ENCODE measurements around the gene ALDH6A1. TPM values are rescaled to one million over a fixed set of nuclear protein-coding genes. Genes with fewer than 3 reads are reported as not detected.
"Not testable (repeated sequence)": the region's sequence is repeated elsewhere in the genome, so short reads cannot be mapped to it uniquely, and the experiment has no call there.

ALDH6A1 gene
- total RNA-seq, result 10 to 100 TPM; 24.0 to 25.3 TPM

DNA sequence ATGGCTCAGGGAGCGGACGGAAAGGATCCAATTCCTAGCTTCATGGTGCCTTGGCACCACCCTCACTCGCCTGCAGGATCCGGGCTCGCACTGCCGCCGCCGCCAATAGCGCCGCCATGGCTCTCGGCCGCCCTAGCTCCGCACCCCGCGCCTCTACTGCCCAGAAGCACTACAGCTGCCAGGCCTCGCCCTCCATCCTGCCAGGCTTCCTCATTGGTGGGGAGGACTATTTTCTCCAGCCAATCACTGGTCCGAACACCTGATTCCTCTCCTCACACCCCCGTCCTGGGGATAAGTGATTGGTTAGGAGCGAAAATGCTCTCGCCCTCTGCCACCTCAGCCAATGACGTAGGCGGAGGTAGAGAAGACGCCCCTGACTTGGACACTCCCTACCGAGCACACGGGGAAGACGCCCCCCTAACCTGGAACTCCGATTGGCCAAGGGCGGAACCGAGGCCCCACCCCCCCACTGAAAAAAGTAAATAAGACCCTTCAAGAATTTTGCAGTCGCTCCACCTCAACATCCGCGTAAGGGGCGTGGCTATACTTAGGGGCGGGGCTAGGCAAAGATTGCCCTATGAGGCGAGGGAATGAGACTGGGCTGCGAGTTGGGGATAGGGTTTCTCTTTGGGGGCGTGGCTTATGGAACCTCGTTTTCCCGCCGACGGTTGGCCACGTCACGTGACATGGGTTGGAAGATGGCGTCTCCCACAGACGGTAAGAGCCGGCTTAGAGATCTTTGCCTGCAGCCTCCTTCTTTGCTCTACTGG, at the start of gene ALDH6A1, which contains the start of gene LIN52:
ALDH6A1 (minus strand) TSS at position 177 of the 770 bp plus-strand sequence; CDS start at position 118, 59 bp downstream.
LIN52 (plus strand) TSS at position 680 of the 770 bp plus-strand sequence; CDS start at position 699, 19 bp downstream.
- no peaks in the 10 kb centered on the region for H3K9me3 Mint-ChIP-seq
- intact Hi-C loops (cut with micrococcal nuclease), result loop anchor here (1.0 to 10.0 kb wide), 13 partner anchors 65 to 1093 kb away; partner anchors contain the start of genes BBOF1, COQ6, ENTPD5 and FAM161B
- H3K4me3 Mint-ChIP-seq, result peak within 1 kb of the TSS; percentile 99
- CTCF ChIA-PET, result interaction anchor here (0.8 kb wide), 1 partner anchor 12 kb away, joined by 3 read pairs; no protein-coding TSS in a partner anchor
- peaks cover 38% of the 10 kb centered on the region for H3K4me1 Mint-ChIP-seq (ENCODE audit: low read depth)
- no peaks in the 10 kb centered on the region for H3K27me3 Mint-ChIP-seq (ENCODE audit: low read depth)
- H3K36me3 Mint-ChIP-seq (ENCODE audit: low read depth), result no peaks in the 10 kb centered on the region
- DNase-seq, result peak; percentile 100
- H3K27ac Mint-ChIP-seq, result peak within 1 kb of the TSS; percentile 95

DNA sequence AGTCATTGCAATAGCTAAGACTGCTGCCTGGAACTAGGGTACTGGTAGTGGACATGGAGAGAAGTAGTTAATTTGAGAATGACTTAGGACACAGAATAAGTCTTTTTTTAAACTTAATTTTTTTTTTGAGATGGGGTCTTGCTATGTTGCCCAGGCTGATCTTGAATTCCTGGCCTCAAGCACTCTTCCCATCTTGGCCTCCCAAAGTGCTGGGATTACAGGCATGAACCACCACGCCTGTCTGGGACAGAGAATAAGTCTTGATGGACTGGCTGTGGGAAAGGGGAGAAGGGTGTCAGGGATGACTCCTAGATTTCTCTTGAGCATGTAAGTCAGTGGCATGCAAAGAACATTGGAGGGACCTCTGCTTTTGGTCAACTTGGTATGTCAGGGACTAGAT, 43.4 kb upstream of the ALDH6A1 start:
- intact Hi-C loops (cut with micrococcal nuclease), result no loop called here
- Mint-ChIP-seq H3K4me3 (no peak overlapping the region), H3K4me1 (ENCODE audit: low read depth) (no peaks in the 10 kb centered on the region), H3K36me3 (ENCODE audit: low read depth) (peaks cover 9% of the 10 kb centered on the region), H3K27ac (no peak overlapping the region), H3K27me3 (ENCODE audit: low read depth) (no peaks in the 10 kb centered on the region), H3K9me3 (no peaks in the 10 kb centered on the region)
- CTCF ChIA-PET, result interaction anchor here (1.2 kb wide), 1 partner anchor 9 kb away, joined by 3 read pairs; no protein-coding TSS in a partner anchor
- no peak for DNase-seq

GRCh38 chr14:74126315-74127013, 42.2 kb upstream of the ALDH6A1 start:
- Mint-ChIP-seq H3K27me3 (ENCODE audit: low read depth) (no peaks in the 10 kb centered on the region), H3K9me3 (no peaks in the 10 kb centered on the region), H3K4me1 (ENCODE audit: low read depth) (no peaks in the 10 kb centered on the region), H3K36me3 (ENCODE audit: low read depth) (peaks cover 9% of the 10 kb centered on the region), H3K4me3 (no peak overlapping the region), H3K27ac (no peak overlapping the region)
- no peak for DNase-seq
- intact Hi-C loops (cut with micrococcal nuclease), result no loop called here
- CTCF ChIA-PET, result interaction anchor here (1.2 kb wide), 1 partner anchor 8 kb away, joined by 3 read pairs; no protein-coding TSS in a partner anchor

DNA sequence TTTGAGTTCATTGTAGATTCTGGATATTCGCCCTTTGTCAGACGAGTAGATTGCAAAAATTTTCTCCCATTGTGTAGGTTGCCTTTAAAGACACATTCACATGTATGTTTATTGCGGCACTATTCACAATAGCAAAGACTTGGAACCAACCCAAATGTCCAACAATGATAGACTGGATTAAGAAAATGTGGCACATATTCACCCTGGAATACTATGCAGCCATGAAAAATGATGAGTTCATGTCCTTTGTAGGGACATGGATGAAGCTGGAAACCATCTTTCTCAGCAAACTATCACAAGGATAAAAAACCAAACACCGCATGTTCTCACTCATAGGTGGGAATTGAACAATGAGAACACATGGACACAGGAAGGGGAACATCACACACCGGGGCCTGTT, 41.2 kb upstream of the ALDH6A1 start:
- H3K4me1 Mint-ChIP-seq (ENCODE audit: low read depth); H3K27me3 Mint-ChIP-seq (ENCODE audit: low read depth); H3K4me3 Mint-ChIP-seq; DNase-seq; intact Hi-C loops (cut with micrococcal nuclease); CTCF ChIA-PET; H3K27ac Mint-ChIP-seq; H3K9me3 Mint-ChIP-seq: not testable (repeated sequence)
- peaks cover 11% of the 10 kb centered on the region for H3K36me3 Mint-ChIP-seq (ENCODE audit: low read depth)

DNA sequence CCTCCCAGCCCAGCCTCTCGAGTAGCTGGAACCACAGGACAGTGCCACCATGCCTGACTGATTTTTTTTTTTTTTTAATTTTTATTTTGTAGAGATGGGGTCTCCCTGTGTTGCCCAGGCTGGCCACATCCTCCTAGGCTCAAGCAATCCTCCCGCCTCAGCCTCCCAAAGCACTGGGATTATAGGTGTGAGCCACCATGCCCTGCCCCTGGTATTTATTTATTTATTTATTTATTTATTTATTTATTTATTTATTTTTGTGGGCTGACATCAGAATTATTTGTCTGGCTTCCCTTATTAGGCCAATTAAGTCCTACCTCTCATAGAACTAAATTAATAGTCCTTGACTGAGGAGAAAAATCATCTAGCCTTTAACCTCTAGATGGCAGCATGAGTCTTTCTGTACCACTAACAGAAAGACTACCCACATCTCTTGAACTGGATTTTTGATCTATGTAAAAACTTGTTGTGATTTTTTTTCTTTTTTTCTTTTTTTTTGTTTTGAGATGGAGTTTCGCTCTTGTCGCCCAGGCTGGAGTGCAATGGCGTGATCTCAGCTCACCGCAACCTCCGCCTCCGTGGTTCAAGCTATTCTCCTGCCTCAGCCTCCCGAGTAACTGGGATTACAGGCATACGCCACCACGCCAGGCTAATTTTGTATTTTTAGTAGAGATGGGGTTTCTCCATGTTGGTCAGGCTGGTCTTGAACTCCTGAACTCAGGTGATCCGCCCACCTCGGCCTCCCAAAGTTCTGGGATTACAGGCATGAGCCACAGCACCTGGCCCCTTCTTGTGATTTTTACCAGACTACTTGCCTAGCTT, 27.4 kb upstream of the ALDH6A1 start:
- not testable (repeated sequence) for H3K36me3 Mint-ChIP-seq (ENCODE audit: low read depth); DNase-seq; H3K4me1 Mint-ChIP-seq (ENCODE audit: low read depth); H3K9me3 Mint-ChIP-seq; H3K27me3 Mint-ChIP-seq (ENCODE audit: low read depth); H3K27ac Mint-ChIP-seq; H3K4me3 Mint-ChIP-seq
- intact Hi-C loops (cut with micrococcal nuclease), result loop anchor here (1.0 kb wide), 1 partner anchor 140 kb away; no protein-coding TSS in a partner anchor
- CTCF ChIA-PET, result interaction anchor here (0.5 to 1.8 kb wide), 11 partner anchors 9 to 140 kb away, joined by 3 to 8 read pairs (median 3); no protein-coding TSS in a partner anchor

- no peak overlapping the region for H3K27ac Mint-ChIP-seq
- intact Hi-C loops (cut with micrococcal nuclease), result no loop called here
- no peak for DNase-seq
- no peaks in the 10 kb centered on the region for H3K27me3 Mint-ChIP-seq (ENCODE audit: low read depth)
- CTCF ChIA-PET, result interaction anchor here (0.6 to 1.8 kb wide), 2 partner anchors 30 to 143 kb away, joined by 3 to 6 read pairs; no protein-coding TSS in a partner anchor
- no peaks in the 10 kb centered on the region for H3K9me3 Mint-ChIP-seq
- peaks cover 5% of the 10 kb centered on the region for H3K36me3 Mint-ChIP-seq (ENCODE audit: low read depth)
- H3K4me1 Mint-ChIP-seq (ENCODE audit: low read depth), result no peaks in the 10 kb centered on the region
- H3K4me3 Mint-ChIP-seq, result no peak overlapping the region
Observed at GRCh38 chr14:74109369-74109768, 25.1 kb upstream of the ALDH6A1 start.

GRCh38 chr14:74105381-74105780, 21.1 kb upstream of the ALDH6A1 start:
- H3K27me3 Mint-ChIP-seq (ENCODE audit: low read depth), result no peaks in the 10 kb centered on the region
- H3K27ac Mint-ChIP-seq, result no peak overlapping the region
- no peaks in the 10 kb centered on the region for H3K9me3 Mint-ChIP-seq
- peaks cover 11% of the 10 kb centered on the region for H3K36me3 Mint-ChIP-seq (ENCODE audit: low read depth)
- intact Hi-C loops (cut with micrococcal nuclease), result no loop called here
- DNase-seq, result no peak
- H3K4me3 Mint-ChIP-seq, result no peak overlapping the region
- CTCF ChIA-PET, result no interaction called here
- no peaks in the 10 kb centered on the region for H3K4me1 Mint-ChIP-seq (ENCODE audit: low read depth)

DNA sequence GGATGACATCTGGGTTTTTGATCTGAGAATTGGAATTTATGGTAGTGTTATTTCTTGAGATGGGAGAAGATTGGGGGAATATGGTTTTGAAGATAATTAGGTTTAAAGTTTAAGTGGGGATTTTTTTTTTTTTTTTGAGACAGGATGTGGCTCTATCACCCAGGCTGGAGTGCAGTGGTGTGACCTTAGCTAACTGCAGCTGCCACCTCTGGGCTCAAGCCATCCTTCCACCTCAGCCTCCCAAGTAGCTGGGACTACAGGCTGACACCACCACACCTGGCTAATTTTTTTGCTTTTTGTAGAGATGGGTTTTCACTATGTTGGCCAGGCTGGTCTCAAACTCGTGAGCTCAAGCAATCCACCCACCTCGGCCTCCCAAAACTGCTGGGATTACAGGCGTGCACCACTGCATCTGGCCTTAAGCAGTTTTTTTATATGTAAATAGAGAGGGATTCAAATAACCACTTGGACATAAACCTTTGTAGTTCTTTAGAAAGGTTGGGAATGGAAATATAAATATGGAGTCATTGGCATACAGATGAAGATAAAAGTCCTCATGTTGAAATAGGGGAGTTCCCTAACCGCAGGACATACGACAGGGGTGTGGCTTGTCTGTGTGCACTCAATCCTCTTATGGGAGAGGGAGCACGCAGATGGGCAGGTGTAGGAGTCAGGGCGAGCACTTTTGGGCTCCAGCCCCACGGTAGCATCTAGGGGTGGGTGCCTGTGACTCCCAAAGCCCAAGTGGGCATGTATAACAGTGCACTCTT, 5.2 kb upstream of the ALDH6A1 start:
- Mint-ChIP-seq H3K4me1 (ENCODE audit: low read depth) (peaks cover 24% of the 10 kb centered on the region), H3K4me3 (no peak overlapping the region), H3K27me3 (ENCODE audit: low read depth) (no peaks in the 10 kb centered on the region), H3K36me3 (ENCODE audit: low read depth) (peaks cover 5% of the 10 kb centered on the region), H3K27ac (no peak overlapping the region), H3K9me3 (no peaks in the 10 kb centered on the region)
- DNase-seq, result peak; percentile 15
- CTCF ChIA-PET, result no interaction called here
- intact Hi-C loops (cut with micrococcal nuclease), result loop anchor here (10.0 kb wide), 2 partner anchors 955 to 1035 kb away; partner anchors contain the start of genes PSEN1 and RBM25

DNA sequence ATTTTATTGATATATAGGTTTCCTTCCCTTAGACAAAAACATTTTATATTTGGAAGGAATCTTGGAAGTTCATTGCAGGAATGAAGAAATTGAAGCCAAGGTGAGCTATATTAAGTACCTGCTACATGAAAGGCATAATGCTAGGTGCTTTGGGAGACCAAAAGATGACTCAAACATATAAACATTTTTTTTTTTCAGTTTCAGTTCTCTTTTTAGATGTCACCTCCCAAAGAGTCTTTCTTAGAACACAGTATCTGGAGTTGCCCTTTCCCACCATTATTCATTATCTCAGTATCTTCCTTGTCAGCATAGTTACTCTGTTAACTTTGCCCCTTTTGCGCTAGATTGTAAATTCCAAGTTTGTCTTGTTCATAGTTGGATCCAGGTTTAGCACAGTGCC, 1.6 kb upstream of the ALDH6A1 start:
- Mint-ChIP-seq H3K4me1 (ENCODE audit: low read depth) (peaks cover 38% of the 10 kb centered on the region), H3K27ac (peak overlapping the region; percentile 95), H3K4me3 (peak overlapping the region; percentile 99), H3K36me3 (ENCODE audit: low read depth) (no peaks in the 10 kb centered on the region), H3K9me3 (no peaks in the 10 kb centered on the region), H3K27me3 (ENCODE audit: low read depth) (no peaks in the 10 kb centered on the region)
- CTCF ChIA-PET, result interaction anchor here (0.7 to 0.8 kb wide), 4 partner anchors 22 to 344 kb away, joined by 3 to 4 read pairs (median 4); no protein-coding TSS in a partner anchor
- no peak for DNase-seq
- intact Hi-C loops (cut with micrococcal nuclease), result loop anchor here (2.0 to 10.0 kb wide), 4 partner anchors 233 to 1031 kb away; partner anchors contain the start of genes PSEN1 and RBM25

DNA sequence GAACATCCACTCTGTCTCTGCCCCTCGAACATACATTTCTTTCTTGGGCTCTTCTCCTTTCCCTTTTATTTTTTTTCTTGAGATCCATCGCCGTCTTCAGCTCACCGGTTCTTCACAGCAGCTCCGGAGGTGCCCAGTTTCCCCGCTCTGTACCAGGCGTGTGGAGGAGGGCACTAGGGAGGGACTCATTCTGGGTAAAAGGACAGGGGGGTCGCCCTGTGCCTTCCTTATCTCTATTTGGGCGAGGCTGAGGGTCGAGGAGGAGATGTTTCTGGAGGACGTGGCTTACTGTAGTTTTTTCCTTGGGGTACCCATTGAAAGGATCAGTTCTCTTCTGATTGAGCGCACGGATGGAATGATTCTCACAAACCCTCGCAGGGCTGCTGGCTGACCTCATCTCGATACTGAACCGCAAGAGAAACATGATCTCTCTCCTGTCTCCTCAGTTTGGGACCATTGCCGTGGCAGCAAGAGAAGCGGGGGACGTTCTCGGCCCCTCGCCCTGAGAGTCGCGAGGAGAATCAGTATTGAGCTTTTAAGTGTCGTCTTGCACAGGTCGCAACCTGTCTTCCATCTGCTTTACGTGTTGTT, 889 bp upstream of the ALDH6A1 start:
- intact Hi-C loops (cut with micrococcal nuclease), result loop anchor here (2.0 to 10.0 kb wide), 4 partner anchors 232 to 1030 kb away; partner anchors contain the start of genes PSEN1 and RBM25

More for the DNA sequence above, 889 bp upstream of the ALDH6A1 start:
- CTCF ChIA-PET, result interaction anchor here (0.7 kb wide), 3 partner anchors 23 to 91 kb away, joined by 3 to 4 read pairs (median 4); no protein-coding TSS in a partner anchor
- Mint-ChIP-seq H3K9me3 (no peaks in the 10 kb centered on the region), H3K27ac (peak overlapping the region; percentile 95), H3K27me3 (ENCODE audit: low read depth) (no peaks in the 10 kb centered on the region), H3K36me3 (ENCODE audit: low read depth) (no peaks in the 10 kb centered on the region), H3K4me3 (peak overlapping the region; percentile 99), H3K4me1 (ENCODE audit: low read depth) (peaks cover 38% of the 10 kb centered on the region)
- DNase-seq, result peak; percentile 55
